HG03442 (cell line): ENCODE data around the gene TMEM107.
A peak's percentile ranks its signal among the peaks of the same experiment; 100 is the strongest.

Experiments
- ATAC-seq: cut with Tn5 transposase; IDR thresholded peaks from one replicate; pipeline ENCODE4 v1.9.1; 2021; ENCODE audit warnings: mild to moderate bottlenecking, moderate library complexity; ENCODE audit not compliant: unreplicated experiment

The TMEM107 gene

GRCh38 chr17:8162997-8163977 is 12.9 kb downstream of the TMEM107 start:
- no peak for ATAC-seq

DNA sequence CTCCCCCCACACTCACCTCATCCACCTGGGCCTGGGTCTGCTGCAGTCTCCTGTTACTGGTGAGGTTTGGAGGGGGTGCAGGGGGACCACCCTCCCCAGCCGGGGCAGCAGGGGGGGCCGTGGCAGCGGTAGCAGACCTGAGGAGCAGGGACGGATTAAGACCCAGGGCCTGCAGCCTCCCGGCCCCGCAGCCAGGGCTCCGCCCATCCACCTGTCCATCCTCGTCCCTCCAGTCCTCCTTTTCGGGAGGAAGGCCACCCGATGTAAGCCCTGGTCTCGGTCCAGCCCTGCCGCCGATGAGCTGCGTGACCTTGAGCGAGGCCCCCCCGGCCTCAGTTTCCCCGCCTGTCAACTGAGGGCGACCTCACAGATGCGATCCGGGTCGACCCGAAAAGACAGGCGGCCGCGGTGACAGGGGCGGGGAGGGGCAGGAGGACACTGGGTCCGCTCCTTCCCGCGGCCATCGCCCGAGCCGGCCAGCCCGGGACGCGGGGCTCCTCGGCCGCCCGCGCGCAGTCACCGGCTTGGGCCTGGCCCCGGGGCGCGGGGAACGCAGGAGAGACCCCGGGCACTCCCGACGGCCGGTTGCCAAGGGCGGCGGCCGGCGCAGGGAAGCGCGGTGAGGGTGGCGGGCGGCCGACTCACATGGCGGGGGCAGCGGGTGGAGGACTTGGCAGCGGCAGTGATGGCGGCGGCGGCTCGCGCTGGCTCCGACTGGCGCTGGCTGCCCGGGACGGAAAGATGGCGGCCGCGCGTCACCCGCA is 13.8 kb downstream of the TMEM107 start, which contains the start of gene VAMP2:
VAMP2 (minus strand) TSS at position 716 of the 764 bp plus-strand sequence; CDS start at position 647, 69 bp downstream.
- no peak for ATAC-seq

DNA sequence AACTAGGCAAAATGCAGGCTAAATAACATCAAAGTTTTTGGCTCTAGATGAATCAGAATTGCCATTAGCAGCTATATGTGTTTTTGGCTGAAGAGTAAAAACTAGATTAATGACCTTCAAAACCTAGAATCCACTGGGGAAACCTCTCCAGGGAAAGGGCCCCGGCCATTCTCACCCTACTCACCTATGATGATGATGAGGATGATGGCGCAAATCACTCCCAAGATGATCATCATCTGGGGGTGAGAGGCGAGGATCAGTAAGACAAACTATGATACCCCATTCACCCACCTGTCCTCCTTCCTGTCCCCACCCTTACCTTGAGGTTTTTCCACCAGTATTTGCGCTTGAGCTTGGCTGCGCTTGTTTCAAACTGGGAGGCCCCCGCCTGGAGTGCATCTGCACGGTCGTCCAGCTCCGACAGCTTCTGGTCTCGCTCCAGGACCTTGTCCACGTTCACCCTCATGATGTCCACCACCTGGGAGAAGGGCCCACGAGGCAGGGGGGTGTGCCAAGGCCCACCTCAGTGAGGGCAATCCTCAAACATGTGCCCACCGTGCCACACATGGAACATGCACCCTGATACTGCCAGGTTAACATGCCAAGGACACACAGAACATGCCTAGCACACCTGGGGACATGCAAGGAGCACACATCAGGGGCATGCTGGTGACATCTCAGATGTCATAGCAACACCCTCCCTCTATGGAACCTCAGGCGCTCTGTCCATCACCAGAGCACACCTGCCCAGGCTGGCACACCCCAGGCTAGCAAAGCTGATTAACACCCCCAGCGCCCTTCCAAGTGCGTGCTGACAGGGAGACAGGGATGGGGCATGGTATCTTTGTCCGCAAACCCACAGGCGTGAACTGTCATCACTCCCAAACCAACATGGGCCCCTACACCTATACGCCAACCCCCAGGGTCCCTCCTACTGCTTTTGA is 14.6 kb downstream of the TMEM107 start:
- ATAC-seq, result no peak

DNA sequence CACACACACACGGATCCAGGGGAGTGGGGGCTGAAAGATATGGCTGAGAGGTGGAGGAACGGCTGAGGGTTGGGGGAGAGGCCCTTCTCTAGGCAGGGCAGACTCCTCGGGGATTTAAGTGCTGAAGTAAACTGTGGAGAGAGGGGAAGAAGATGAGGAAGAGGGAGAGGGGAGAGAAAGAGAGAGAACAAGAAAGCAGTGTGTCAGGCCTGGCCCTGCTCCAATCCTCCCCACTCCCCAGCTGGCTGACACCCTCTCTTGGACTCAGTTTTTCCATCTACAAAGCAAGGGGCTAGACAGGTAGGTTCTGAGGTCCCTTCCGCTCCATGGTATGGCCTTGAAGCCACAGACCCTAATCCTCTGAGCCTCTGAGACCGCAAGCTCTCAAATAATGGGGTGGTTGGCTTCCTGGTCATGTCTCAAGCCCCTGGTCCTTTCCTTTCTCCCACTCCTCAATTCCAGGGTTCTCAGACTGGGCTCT is 15.4 kb downstream of the TMEM107 start:
- no peak for ATAC-seq

DNA sequence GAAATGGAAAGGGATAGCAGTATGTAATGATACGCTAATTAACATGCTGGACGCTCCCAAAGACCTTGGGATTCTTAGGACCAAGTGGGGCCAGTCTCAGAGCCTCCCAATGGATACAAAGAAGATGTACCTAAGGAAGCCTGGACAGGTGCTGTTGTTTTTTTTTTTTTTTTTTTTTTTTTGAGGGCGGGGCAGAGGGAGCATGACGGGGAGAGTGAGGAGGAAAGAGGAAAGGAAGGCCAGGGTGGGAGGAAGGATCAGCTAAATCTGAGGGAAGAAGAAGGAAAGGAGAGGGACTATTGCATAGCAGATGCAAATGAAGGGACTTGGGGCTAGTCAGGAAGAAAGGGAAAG is 16.0 kb downstream of the TMEM107 start:
- ATAC-seq, result no peak

DNA sequence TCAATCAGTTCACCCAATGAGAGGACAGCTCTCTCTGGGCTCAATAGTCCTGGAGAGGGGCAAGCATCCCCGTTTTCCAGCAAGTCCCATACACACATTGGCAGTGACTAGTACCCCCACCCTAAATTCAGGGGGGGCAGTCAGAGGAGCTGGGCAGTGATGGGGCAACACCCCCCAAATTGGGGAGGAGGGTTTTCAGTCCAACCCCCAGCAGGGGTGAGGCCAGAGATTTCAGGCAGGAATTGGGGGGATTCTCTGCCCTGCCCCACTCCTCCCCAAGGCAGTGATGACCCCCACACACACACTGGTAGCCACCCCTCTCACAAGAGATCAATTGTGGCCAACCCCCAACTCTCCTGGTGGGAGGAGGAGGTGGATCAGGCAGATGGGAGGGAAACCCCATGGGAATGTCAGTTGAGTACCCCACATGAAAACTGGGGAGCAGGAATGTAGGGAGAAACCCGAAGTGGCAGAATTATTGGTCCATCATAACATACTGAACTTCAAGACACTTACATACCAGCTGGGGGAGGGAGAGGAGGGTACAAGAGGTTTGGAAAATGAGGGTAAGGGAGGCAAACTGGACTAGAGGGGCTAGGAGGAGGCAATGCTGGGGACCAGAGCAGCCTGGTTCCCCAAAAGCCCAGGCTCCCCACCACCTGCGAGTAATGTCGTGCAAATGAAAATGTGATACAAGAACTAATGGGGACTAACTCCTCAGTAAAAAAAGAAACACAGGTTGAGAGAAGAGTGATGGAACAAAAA is 16.5 kb downstream of the TMEM107 start:
- ATAC-seq, result no peak

GRCh38 chr17:8159032-8159400 is 17.2 kb downstream of the TMEM107 start:
- ATAC-seq, result no peak

DNA sequence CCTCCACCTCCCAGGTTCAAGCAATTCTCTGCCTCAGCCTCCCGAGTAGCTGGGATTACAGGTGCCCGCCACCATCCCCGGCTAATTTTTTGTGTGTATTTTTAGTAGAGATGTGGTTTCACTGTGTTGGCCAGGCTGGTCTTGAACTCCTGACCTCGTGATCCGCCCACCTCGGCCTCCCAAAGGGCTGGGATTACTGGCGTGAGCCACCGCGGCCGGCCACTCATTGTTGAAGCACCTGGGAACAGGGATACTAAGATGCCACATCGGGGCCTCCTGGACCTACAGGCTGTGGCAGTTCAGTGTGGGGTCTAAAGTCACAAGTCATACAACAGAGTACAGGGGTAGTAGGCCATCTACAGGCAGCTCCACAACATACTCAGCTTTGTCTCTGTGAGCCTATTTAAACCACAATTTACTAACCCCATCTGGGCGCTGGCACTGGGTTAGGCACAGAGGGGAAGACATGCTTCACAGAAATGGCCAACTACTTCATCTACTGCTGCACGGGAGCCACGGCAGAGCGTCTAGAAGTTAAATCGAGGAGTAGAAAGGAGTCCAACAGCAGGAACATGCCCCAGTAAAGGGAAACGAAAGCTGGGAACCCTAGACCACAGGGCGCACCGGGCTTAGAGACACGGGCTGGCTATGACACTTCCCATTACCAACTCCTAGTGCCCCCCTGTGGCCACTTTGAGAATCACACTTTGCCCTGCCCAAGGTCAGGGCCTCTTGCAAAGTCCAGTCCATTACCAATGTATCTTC is 17.7 kb downstream of the TMEM107 start:
- no peak for ATAC-seq

DNA sequence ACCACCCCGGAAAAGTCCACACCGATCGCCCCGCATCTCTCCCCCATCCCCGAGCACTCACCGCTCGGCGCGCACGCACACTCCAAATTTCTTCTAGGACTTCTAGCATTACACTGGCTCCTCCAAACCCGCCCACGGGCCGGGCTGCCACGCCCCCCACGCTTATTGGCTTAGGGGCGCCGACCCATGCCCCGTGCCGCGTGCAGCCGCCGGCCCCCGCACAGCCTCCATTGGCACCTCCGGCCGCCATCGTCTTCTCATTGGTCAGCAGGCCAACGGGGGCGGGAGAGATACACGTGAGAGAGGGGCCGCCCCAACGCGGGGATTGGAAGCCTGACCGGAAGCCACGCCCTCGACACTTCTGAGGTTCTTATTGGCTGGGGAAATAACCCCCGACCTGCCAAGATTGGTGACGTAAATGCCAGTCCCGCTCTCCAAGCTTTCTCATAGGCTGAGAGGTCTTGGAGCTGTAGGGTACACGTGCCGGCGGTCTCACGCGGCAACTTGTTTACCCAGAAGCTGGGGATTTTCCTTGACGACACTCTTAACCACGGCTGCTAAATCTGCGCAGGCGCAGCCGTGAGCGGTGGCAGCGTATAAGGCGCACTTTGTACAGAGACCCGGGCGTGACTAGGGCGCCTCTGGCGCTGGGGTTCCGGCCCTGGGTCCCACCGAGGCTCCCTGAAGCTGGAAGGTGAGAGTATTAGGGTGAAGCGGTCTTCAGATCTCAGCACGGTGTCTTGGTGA is 19.8 kb downstream of the TMEM107 start:
- peak; percentile 69 for ATAC-seq

- no peak for ATAC-seq
Measured at GRCh38 chr17:8155996-8156245, 20.3 kb downstream of the TMEM107 start.

GRCh38 chr17:8155231-8155995 is 20.8 kb downstream of the TMEM107 start:
- ATAC-seq, result no peak

DNA sequence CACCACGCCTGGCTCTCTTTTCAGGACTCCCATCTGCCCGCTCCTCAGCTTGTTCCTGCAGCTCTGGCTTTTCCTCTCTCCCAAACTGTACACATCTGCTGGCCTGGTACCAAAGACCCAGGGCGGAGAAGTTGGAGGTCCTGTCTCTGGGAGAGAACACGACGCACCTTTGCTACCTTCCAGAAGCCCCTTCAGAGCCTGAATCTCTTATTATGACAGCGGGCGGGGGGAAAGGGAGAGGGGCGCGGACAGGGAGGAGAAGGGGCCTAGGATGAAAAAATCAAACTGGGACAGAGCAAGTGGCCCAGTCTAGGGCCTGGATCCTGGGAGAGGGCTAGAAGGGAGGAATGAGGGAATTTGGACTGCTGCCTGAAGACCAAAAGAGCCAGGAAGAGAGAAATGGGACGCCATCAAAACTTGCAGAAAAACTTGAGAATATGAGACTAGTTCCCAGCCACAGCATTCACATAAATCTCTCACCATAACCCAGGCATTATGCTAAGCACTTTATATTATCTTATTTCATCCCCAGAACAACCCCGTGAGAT is 21.5 kb downstream of the TMEM107 start:
- ATAC-seq, result no peak

GRCh38 chr17:8153957-8154607 is 22.1 kb downstream of the TMEM107 start:
- ATAC-seq, result no peak

DNA sequence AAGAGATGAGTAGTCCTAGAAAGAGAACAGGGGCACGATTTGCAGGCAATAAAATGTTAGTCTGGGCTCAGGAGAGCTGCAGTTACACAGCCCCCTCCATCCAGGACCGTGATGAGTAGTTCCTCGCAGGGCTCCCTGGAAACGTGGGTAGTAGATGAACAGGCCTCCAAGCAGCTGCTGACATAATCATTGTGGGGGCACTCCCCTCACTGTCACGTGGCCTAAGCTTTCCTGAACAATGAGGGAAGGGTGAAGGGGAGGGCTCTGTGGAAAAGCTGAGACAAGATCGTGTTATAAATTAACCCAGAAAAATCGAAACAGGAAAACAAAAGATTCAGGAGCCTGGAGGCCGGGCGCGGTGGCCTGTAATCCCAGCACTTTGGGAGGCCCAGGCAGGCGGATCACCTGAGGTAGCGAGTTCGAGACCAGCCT is 22.6 kb downstream of the TMEM107 start:
- no peak for ATAC-seq

DNA sequence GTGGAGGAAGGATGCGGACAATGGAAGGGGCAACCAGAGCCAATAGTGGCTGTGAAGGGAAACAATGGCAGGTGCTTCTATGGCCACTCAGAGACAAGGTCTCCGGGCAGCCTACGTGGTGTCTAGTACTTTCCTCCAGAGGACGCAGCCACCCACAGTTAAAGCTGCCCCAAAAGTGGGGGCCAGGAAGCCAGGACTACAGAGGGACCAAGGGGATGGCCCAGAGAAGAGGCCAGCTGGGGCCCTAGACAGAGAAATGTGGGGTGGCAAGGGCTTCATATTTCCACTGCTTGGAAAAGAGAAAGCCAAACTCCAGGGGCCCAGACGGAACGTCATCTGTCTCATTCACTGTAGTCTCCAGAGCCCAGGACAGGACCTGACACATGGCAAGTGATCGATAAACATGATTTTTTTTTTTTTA is 23.1 kb downstream of the TMEM107 start:
- ATAC-seq, result no peak

GRCh38 chr17:8152112-8152775 is 23.9 kb downstream of the TMEM107 start, which contains the start of gene PER1:
Gene PER1, minus strand, starts transcription at chr17:8152404. Its CDS starts 1,698 bp downstream, at chr17:8150706.
- ATAC-seq, result peak; percentile 26
